NCI-H69 (cell line): Measurements from ENCODE around the gene PDLIM5.

Experiments used
- DNase-seq: peaks from one replicate; lab custom pipeline; 2025; lab: John Stamatoyannopoulos, UW

The PDLIM5 gene

GRCh38 chr4:94426783-94427182 is 25.0 kb upstream of the PDLIM5 start:
- no peak for DNase-seq

GRCh38 chr4:94428884-94429283 is 22.9 kb upstream of the PDLIM5 start:
- no peak for DNase-seq

GRCh38 chr4:94430406-94430805 is 21.3 kb upstream of the PDLIM5 start:
- DNase-seq = no peak

- DNase-seq = no peak
Observed at GRCh38 chr4:94431388-94431787, 20.4 kb upstream of the PDLIM5 start.

- no peak for DNase-seq
Observed at GRCh38 chr4:94434505-94434904, 17.2 kb upstream of the PDLIM5 start.

- peak; percentile 24 for DNase-seq
Observed at GRCh38 chr4:94435874-94436273, 15.9 kb upstream of the PDLIM5 start.

- DNase-seq = peak; percentile 6
Observed at GRCh38 chr4:94436512-94436911, 15.2 kb upstream of the PDLIM5 start.

GRCh38 chr4:94439606-94440005 is 12.1 kb upstream of the PDLIM5 start:
- no peak for DNase-seq

GRCh38 chr4:94441838-94442237 is 9.9 kb upstream of the PDLIM5 start:
- no peak for DNase-seq

- no peak for DNase-seq
Observed at GRCh38 chr4:94442251-94442650, 9.5 kb upstream of the PDLIM5 start.

- DNase-seq = no peak
Observed at GRCh38 chr4:94446386-94446785, 5.4 kb upstream of the PDLIM5 start.

- no peak for DNase-seq
Observed at GRCh38 chr4:94447754-94448411, 3.9 kb upstream of the PDLIM5 start.

GRCh38 chr4:94448815-94449375 is 2.8 kb upstream of the PDLIM5 start:
- DNase-seq = peak; percentile 24

GRCh38 chr4:94451051-94451694 is 569 bp upstream of the PDLIM5 start:
- peak; percentile 31 for DNase-seq

- DNase-seq = peak; percentile 68
Observed at GRCh38 chr4:94452476-94453371, 982 bp downstream of the PDLIM5 start.

- DNase-seq = no peak
Observed at GRCh38 chr4:94453391-94453963, 1.7 kb downstream of the PDLIM5 start.

- peak; percentile 9 for DNase-seq
Observed at GRCh38 chr4:94454405-94454804, 2.7 kb downstream of the PDLIM5 start.

- peak; percentile 7 for DNase-seq
Observed at GRCh38 chr4:94455081-94455480, 3.3 kb downstream of the PDLIM5 start.

GRCh38 chr4:94457692-94458106 is 6.0 kb downstream of the PDLIM5 start:
- peak; percentile 95 for DNase-seq

- DNase-seq = peak; percentile 55
Observed at GRCh38 chr4:94458682-94459081, 6.9 kb downstream of the PDLIM5 start.

- DNase-seq = peak; percentile 59
Observed at GRCh38 chr4:94459462-94460161, 7.9 kb downstream of the PDLIM5 start.
